Kidney epithelial cell (primary cell): Measurements from ENCODE around the gene RBCK1. TPM values are rescaled to one million over a fixed set of nuclear protein-coding genes. Genes with fewer than 3 reads are reported as not detected.
"Not testable (repeated sequence)": the region's sequence is repeated elsewhere in the genome, so short reads cannot be mapped to it uniquely, and the experiment has no call there.

Experiments
- DNase-seq: peaks from one replicate; pipeline ENCODE4 v3.0.0-alpha.2; 2010; ENCODE audit warnings: low read depth
- H3K27me3 ChIP-seq: 2 replicates; pipeline ENCODE4 v1.6.0; 2011; ENCODE audit warnings: low read length; ENCODE audit not compliant: control insufficient read depth, insufficient read depth
- H3K36me3 ChIP-seq: 2 replicates; pipeline ENCODE4 v1.5.1; 2011; ENCODE audit warnings: low read length; ENCODE audit not compliant: control insufficient read depth, insufficient read depth
- H3K4me3 ChIP-seq: 2 replicates; pipeline ENCODE4 v1.5.1; 2011; ENCODE audit warnings: low read depth, mild to moderate bottlenecking, control low read depth, low read length
- total RNA-seq: library from RNA; depleted of rRNA; stranded (reverse); fragments of >200 nt; gene quantifications from 2 replicates; pipeline ENCODE4 v1.2.3, GENCODE V29; 2015
- TF ChIP-seq, protein P1 (sequence below): IDR thresholded peaks from 2 replicates; pipeline ENCODE4 v1.5.1; 2011; ENCODE audit warnings: mild to moderate bottlenecking, moderate library complexity, low read length, control low read depth, inconsistent platforms; ENCODE audit not compliant: insufficient read depth, poor library complexity, severe bottlenecking

RBCK1 gene
- total RNA-seq, 1 donor from 2014 or later = 292 TPM

DNA sequence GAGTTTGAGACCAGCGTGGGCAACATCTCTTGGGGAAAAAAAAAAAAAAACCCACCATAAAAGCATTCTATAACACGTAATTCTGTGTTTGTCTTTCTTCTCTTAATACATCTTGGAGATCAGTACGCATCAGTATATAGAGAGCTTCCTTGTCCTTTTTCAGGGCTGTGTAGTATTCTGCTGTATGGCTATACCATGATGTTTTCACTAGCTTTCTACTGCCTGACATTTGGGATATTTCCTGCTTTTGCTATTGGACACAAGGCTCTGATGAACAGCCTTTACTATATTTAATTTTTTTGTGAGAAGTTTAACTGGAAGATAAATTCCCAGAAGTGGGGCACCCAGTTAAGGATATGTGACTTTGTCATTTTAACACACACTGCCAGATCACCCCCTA, 20.6 kb upstream of the RBCK1 start:
- Histone ChIP-seq H3K27me3 (no peaks in the 10 kb centered on the region), H3K36me3 (peaks cover 13% of the 10 kb centered on the region), H3K4me3 (no peak overlapping the region)
- TF ChIP-seq, protein P1, sequence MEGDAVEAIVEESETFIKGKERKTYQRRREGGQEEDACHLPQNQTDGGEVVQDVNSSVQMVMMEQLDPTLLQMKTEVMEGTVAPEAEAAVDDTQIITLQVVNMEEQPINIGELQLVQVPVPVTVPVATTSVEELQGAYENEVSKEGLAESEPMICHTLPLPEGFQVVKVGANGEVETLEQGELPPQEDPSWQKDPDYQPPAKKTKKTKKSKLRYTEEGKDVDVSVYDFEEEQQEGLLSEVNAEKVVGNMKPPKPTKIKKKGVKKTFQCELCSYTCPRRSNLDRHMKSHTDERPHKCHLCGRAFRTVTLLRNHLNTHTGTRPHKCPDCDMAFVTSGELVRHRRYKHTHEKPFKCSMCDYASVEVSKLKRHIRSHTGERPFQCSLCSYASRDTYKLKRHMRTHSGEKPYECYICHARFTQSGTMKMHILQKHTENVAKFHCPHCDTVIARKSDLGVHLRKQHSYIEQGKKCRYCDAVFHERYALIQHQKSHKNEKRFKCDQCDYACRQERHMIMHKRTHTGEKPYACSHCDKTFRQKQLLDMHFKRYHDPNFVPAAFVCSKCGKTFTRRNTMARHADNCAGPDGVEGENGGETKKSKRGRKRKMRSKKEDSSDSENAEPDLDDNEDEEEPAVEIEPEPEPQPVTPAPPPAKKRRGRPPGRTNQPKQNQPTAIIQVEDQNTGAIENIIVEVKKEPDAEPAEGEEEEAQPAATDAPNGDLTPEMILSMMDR = no peak
- DNase-seq = no peak

DNA sequence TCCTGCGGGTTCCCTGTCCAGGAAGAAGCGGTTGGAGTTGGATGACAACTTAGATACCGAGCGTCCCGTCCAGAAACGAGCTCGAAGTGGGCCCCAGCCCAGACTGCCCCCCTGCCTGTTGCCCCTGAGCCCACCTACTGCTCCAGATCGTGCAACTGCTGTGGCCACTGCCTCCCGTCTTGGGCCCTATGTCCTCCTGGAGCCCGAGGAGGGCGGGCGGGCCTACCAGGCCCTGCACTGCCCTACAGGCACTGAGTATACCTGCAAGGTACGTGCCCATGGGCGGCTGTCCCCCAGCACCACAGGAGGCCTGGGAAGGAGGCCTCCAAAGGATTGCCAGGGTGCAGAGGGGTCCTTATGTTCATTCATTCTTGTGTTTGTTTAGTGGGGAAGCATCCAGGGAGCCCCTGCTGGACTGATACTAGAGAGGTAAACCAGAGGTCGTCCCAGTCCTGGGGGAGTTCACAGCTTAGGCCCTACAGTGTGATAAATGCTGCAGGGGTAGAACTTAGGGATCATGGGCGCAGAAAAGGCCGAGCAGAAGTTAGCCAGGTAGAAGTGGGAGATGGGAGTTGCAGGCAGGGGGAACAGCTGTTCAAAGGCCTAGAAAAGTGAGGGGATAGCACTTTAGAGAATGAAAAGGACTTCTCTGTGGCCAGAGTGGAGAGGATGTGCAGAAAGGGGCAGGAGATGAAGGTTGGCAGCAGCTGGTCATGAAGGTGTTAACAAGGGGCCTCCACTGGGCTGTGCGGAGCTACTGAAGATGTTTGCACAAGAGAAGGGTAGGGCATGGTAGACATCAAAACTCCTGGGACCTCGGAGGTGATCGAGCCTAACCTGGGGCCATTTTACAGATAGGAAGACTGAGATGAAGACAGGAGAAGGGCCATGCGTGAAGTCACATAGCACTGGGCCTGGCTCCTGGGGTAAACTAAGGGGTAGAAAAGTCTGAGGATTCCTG, 19.8 kb upstream of the RBCK1 start:
- Histone ChIP-seq H3K4me3 (no peak overlapping the region), H3K27me3 (no peaks in the 10 kb centered on the region), H3K36me3 (peaks cover 13% of the 10 kb centered on the region)
- DNase-seq = no peak
- TF ChIP-seq, protein P1 = no peak

DNA sequence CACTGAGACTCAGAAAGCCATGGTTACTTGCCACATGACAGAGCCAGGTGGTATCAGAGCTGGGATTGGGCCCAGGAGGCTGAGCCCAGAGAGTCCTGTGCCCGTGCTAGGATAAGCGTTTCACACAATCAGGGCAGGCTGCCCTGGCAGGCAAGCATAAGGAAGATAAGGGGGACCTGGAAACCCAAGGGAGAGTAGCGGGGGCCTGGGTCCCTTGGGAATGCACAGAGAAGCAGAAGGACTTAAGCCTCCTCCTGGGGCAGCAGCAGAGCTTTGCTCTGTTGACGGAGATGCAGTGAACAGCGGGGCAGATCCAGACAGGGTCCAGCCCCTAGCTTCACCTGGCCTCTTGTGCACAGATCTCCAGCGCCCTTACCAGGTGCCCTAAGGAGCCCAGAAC, 18.9 kb upstream of the RBCK1 start:
- DNase-seq = no peak
- Histone ChIP-seq H3K27me3 (no peaks in the 10 kb centered on the region), H3K36me3 (peaks cover 13% of the 10 kb centered on the region), H3K4me3 (no peak overlapping the region)
- TF ChIP-seq, protein P1 = no peak

DNA sequence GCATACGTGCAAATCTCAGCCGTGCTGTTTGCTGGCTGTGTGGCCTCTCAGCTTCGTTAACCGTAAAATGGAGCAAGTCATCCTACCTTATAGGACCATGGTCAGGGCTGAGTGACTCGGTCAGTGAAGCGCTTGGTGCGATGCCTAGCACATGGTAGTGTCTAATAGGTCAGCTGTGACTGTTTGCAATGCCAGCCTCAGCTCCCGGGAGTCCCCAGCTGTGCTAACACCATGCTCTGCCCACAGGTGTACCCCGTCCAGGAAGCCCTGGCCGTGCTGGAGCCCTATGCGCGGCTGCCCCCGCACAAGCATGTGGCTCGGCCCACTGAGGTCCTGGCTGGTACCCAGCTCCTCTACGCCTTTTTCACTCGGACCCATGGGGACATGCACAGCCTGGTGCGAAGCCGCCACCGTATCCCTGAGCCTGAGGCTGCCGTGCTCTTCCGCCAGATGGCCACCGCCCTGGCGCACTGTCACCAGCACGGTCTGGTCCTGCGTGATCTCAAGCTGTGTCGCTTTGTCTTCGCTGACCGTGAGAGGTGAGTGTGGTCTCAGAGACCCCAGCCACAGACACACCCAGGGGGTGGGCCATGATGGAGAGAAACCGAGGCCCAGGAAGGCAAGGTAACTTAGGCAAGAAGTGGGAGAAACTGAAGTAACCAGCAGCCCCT, 16.9 kb upstream of the RBCK1 start:
- DNase-seq = no peak

DNA sequence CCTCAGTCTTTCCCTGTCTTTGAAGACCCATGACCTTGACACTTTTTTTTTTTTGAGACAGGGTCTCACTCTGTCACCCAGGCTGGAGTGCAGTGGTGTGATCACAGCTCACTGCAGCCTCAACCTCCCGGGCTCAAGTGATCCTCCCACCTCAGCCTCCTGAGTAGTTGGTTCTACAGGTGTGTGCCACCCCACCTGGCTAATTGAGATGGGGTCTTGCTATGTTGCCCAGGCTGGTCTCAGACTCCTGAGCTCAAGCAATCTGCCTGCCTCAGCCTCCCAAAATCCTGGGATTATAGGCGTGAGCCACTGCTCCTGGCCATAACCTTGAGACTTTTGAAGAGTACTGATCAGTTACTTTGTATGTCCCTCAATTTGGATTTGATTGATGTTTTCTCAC, 14.8 kb upstream of the RBCK1 start:
- DNase-seq, H3K4me3 ChIP-seq, H3K27me3 ChIP-seq: not testable (repeated sequence)
- H3K36me3 ChIP-seq = peaks cover 15% of the 10 kb centered on the region

More for the DNA sequence above, 16.9 kb upstream of the RBCK1 start:
- TF ChIP-seq, protein P1 = no peak
- peaks cover 14% of the 10 kb centered on the region for H3K36me3 ChIP-seq
- H3K4me3 ChIP-seq = no peak overlapping the region
- no peaks in the 10 kb centered on the region for H3K27me3 ChIP-seq

DNA sequence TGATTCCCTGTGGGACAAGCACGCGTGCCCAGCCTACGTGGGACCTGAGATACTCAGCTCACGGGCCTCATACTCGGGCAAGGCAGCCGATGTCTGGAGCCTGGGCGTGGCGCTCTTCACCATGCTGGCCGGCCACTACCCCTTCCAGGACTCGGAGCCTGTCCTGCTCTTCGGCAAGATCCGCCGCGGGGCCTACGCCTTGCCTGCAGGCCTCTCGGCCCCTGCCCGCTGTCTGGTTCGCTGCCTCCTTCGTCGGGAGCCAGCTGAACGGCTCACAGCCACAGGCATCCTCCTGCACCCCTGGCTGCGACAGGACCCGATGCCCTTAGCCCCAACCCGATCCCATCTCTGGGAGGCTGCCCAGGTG, 11.9 kb upstream of the RBCK1 start:
- no peak overlapping the region for H3K4me3 ChIP-seq
- peaks cover 7% of the 10 kb centered on the region for H3K36me3 ChIP-seq

More for the DNA sequence above, 11.9 kb upstream of the RBCK1 start:
- TF ChIP-seq, protein P1 = no peak
- no peaks in the 10 kb centered on the region for H3K27me3 ChIP-seq
- DNase-seq = no peak
